Prostate gland (tissue), 2 donors: ENCODE results near the gene C2CD4C.
"Not testable (repeated sequence)": the region's sequence is repeated elsewhere in the genome, so short reads cannot be mapped to it uniquely, and the experiment has no call there.

Source experiments
- POLR2A ChIP-seq: fragments of 450-650 bp; IDR thresholded peaks from one replicate; pipeline ENCODE4 v1.6.1; 2016; ENCODE audit warnings: antibody characterized with exemption, mild to moderate bottlenecking
- POLR2AphosphoS5 ChIP-seq: sonication (generic); formaldehyde crosslinking; IDR thresholded peaks from one replicate; pipeline ENCODE4 v1.6.1; 2017; ENCODE audit warnings: antibody characterized with exemption
- TF ChIP-seq, protein P1 (sequence below), 4 experiments: fragments of 200-600 bp in 2 of 4; fragments of 450-650 bp in 2 of 4; sonication (generic) in 2 of 4; IDR thresholded peaks; 1 replicate in 3 of 4; 2 replicates in 1 of 4; pipeline ENCODE4 v1.5.1; 2016 to 2019; ENCODE audit warnings: antibody characterized with exemption in 4 of 4, mild to moderate bottlenecking in 2 of 4, moderate library complexity in 2 of 4

DNA sequence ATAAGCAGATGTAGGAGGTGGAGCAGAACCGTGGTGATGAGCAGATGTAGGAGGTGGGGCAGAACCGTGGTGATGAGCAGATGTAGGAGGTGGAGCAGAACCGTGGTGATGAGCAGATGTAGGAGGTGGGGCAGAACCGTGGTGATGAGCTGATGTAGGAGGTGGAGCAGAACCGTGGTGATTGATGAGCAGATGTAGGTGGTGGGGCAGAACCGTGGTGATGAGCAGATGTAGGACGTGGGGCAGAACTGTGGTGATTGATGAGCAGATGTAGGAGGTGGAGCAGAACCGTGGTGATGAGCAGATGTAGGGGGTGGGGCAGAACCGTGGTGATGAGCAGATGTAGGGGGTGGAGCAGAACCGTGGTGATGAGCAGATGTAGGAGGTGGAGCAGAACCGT lies 27.0 kb downstream of the C2CD4C start:
- TF ChIP-seq, protein P1, sequence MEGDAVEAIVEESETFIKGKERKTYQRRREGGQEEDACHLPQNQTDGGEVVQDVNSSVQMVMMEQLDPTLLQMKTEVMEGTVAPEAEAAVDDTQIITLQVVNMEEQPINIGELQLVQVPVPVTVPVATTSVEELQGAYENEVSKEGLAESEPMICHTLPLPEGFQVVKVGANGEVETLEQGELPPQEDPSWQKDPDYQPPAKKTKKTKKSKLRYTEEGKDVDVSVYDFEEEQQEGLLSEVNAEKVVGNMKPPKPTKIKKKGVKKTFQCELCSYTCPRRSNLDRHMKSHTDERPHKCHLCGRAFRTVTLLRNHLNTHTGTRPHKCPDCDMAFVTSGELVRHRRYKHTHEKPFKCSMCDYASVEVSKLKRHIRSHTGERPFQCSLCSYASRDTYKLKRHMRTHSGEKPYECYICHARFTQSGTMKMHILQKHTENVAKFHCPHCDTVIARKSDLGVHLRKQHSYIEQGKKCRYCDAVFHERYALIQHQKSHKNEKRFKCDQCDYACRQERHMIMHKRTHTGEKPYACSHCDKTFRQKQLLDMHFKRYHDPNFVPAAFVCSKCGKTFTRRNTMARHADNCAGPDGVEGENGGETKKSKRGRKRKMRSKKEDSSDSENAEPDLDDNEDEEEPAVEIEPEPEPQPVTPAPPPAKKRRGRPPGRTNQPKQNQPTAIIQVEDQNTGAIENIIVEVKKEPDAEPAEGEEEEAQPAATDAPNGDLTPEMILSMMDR (IDR thresholded peaks at IDR 0.05): not testable (repeated sequence)
- TF ChIP-seq POLR2A, POLR2AphosphoS5: not testable (repeated sequence)
